GM12892 (cell line): ENCODE measurements around the gene PEAK1.

ENCODE experiments used
- POLR2A ChIP-seq: IDR thresholded peaks from 2 replicates; pipeline ENCODE4 v1.6.1; 2011; ENCODE audit warnings: low read depth, low read length, control low read depth
- POLR2AphosphoS5 ChIP-seq: IDR thresholded peaks from 2 replicates; pipeline ENCODE4 v1.6.1; 2011; ENCODE audit warnings: low read depth, low read length, control low read depth
- TAF1 ChIP-seq: IDR thresholded peaks from 2 replicates; pipeline ENCODE4 v1.6.1; 2011; ENCODE audit warnings: low read depth, mild to moderate bottlenecking, control low read depth, low read length, borderline replicate concordance

DNA sequence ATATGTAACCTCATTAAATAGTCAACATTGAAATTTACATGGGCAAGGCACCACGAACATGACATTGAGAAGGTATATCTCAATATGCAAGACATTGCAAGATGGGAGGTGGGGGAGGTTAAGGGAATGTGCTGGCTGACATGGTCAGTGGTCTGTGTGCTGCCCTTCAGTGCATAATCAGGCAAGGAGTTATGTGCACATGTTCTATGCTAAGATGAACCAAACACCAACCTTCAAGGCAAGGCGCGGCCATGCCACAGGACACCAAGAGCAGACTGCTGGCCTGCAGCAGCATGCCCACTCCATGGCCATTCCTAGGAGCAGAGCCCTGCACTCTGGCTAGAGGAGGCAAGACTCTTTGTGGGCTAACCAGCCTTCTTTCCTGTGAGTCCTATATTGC is 308.1 kb downstream of the PEAK1 start:
- TF ChIP-seq POLR2AphosphoS5 (no peak), POLR2A (no peak), TAF1 (no peak)
